CD8-positive, alpha-beta memory T cell (primary cell): ENCODE data around the gene SEMA3D. TPM values are rescaled to one million over a fixed set of nuclear protein-coding genes. Genes with fewer than 3 reads are reported as not detected.

ENCODE experiments used
- CTCF ChIA-PET: fragments of 350-600 bp; sonication (Branson Sonifier 250); formaldehyde crosslinking; loops from one replicate; lab custom pipeline; 2021; ENCODE audit warnings: antibody characterized with exemption; lab: Charles Lee
- POLR2A ChIA-PET: fragments of 350-600 bp; sonication (Branson Sonifier 250); formaldehyde crosslinking; loops from one replicate; lab custom pipeline; 2021; ENCODE audit warnings: antibody characterized with exemption; lab: Charles Lee
- DNase-seq, 5 donors: peaks; one replicate each; pipeline versions ENCODE4 v3.0.0 to v3.0.0-alpha.2; 2020 to 2022; ENCODE audit warnings: mixed read lengths in 1 of 5
- H3K27ac ChIP-seq: one replicate; pipeline ENCODE4 v1.7.0; 2013; ENCODE audit warnings: low read depth, mild to moderate bottlenecking, low read length, moderate library complexity
- H3K27me3 ChIP-seq: 2 replicates; pipeline ENCODE4 v1.7.0; 2013; ENCODE audit warnings: low read length, mild to moderate bottlenecking; ENCODE audit not compliant: insufficient read depth, poor library complexity, severe bottlenecking
- H3K36me3 ChIP-seq: 2 replicates; pipeline ENCODE4 v1.7.0; 2013; ENCODE audit warnings: mild to moderate bottlenecking, low read length, moderate library complexity; ENCODE audit not compliant: insufficient read depth
- H3K4me1 ChIP-seq: 2 replicates; pipeline ENCODE4 v1.7.0; 2013; ENCODE audit warnings: mild to moderate bottlenecking, low read length, moderate library complexity; ENCODE audit not compliant: insufficient read depth
- H3K4me3 ChIP-seq: 2 replicates; pipeline ENCODE4 v1.7.0; 2013; ENCODE audit warnings: mild to moderate bottlenecking, low read length
- H3K9me3 ChIP-seq: 2 replicates; pipeline ENCODE4 v1.7.0; 2013; ENCODE audit warnings: mild to moderate bottlenecking, low read length
- H3K27ac Mint-ChIP-seq, 8 donors: one replicate each; pipeline ENCODE4 v1.8.0; 2020 to 2021; ENCODE audit warnings: mixed read lengths in 8 of 8, mild to moderate bottlenecking in 6 of 8, inconsistent platforms in 3 of 8, moderate library complexity in 3 of 8
- H3K27me3 Mint-ChIP-seq, 2 donors: one replicate each; pipeline ENCODE4 v1.8.0; 2020 to 2021; ENCODE audit warnings: mixed read lengths in 2 of 2, mild to moderate bottlenecking in 1 of 2, moderate library complexity in 1 of 2
- H3K36me3 Mint-ChIP-seq, 3 donors: one replicate each; pipeline ENCODE4 v1.8.0; 2020 to 2021; ENCODE audit warnings: mixed read lengths in 3 of 3, inconsistent platforms in 1 of 3, mild to moderate bottlenecking in 1 of 3
- H3K4me1 Mint-ChIP-seq, 3 donors: one replicate each; pipeline ENCODE4 v1.8.0; 2020 to 2021; ENCODE audit warnings: mixed read lengths in 3 of 3, inconsistent platforms in 1 of 3, mild to moderate bottlenecking in 1 of 3
- H3K4me3 Mint-ChIP-seq, 7 donors: one replicate each; pipeline ENCODE4 v1.8.0; 2020 to 2021; ENCODE audit warnings: mixed read lengths in 7 of 7, mild to moderate bottlenecking in 6 of 7, moderate library complexity in 4 of 7, inconsistent platforms in 2 of 7
- H3K9me3 Mint-ChIP-seq, 5 donors: one replicate each; pipeline ENCODE4 v1.8.0; 2020 to 2022; ENCODE audit warnings: mixed read lengths in 5 of 5, mild to moderate bottlenecking in 3 of 5, moderate library complexity in 2 of 5, inconsistent platforms in 1 of 5
- polyA plus RNA-seq: library from polyadenylated mRNA; unstranded; fragments of 300-500 nt; fragmentation: Illumina TruSeq; gene quantifications from one replicate; pipeline ENCODE4 v1.2.3, GENCODE V29; 2021
- total RNA-seq, 2 experiments: library from RNA; stranded (reverse); gene quantifications; one replicate each; pipeline ENCODE4 v1.2.3, GENCODE V29; 2021

Gene SEMA3D
- total and polyA plus RNA-seq, 3 experiments from 2014 or later = not detected

DNA sequence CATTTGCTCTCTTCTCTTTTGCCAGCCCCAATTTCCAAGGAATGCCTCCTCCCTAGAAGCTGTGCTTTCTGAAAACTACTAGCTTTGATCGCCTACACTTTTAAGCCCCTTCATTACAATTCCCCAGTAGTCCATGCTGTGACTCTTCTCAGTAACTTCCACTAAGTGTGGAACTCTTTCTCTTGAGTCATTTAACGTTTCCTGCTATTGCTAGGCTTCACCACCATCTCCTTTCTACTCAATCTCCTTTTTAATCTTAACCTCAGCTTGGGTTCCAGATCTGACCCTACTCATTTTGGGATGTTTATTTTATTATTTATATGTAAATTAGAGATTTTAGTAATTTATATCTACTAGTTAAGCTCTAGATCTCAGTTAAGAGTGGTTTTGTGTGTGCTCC is 14.4 kb upstream of the SEMA3D start:
- Mint-ChIP-seq H3K4me1 (no peaks in the 10 kb centered on the region), H3K4me3 (no peak overlapping the region), H3K27me3 (no peaks in the 10 kb centered on the region), H3K9me3 (peaks cover 1 to 31% (median 17%) of the 10 kb centered on the region in 5 donors), H3K27ac (no peak overlapping the region), H3K36me3 (no peaks in the 10 kb centered on the region)
- H3K27me3 ChIP-seq = no peaks in the 10 kb centered on the region
- H3K27ac ChIP-seq = no peak overlapping the region
- DNase-seq = no peak
- no peaks in the 10 kb centered on the region for H3K4me1 ChIP-seq
- ChIA-PET CTCF (no interaction called here), POLR2A (no interaction called here)
- no peaks in the 10 kb centered on the region for H3K36me3 ChIP-seq
- no peaks in the 10 kb centered on the region for H3K9me3 ChIP-seq
- no peak overlapping the region for H3K4me3 ChIP-seq

DNA sequence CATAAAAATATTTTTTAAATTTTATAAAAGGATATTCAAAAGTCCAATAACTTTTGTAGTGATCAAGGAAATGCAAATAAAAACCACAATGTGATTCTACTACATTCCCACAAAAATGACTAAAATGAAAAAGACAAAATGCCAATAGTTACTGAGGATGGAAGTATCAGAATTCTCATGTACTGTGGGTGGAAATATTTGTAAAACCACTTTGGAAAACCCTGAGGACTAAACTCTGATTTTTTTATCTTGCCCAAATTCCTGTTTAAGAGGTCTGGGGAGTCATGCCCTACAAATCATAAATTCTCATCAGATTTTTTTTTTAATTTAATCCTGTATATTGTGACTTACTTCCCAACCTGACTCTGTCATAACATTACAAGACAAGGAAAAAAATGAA is 9.8 kb upstream of the SEMA3D start:
- CTCF ChIA-PET = no interaction called here
- POLR2A ChIA-PET = no interaction called here

DNA sequence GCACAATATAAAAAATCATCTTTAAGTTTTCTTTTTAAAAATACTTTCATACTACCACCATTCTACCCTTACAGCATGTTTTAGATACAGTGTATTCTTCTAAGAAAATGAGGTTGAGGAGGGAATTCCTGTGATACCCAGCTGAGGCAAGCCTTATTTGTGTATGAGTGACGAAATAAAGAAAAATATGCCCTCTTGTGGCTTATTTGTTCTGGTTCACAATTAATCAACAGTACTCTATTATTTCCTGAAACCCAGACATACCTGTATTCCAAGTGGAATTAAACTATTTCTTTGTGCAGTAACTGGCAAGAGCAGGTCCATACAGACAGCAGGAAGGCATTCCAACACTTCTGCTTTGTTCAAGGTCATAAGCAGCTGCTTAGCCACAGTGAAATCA is 4.5 kb upstream of the SEMA3D start:
- Mint-ChIP-seq H3K4me1 (no peaks in the 10 kb centered on the region), H3K9me3 (peaks cover 0 to 7% (median 4%) of the 10 kb centered on the region in 5 donors), H3K27me3 (no peaks in the 10 kb centered on the region), H3K4me3 (no peak overlapping the region), H3K36me3 (no peaks in the 10 kb centered on the region), H3K27ac (no peak overlapping the region)
- ChIA-PET CTCF (no interaction called here), POLR2A (no interaction called here)
- Histone ChIP-seq H3K4me1 (no peaks in the 10 kb centered on the region), H3K36me3 (no peaks in the 10 kb centered on the region), H3K27me3 (no peaks in the 10 kb centered on the region), H3K4me3 (no peak overlapping the region), H3K9me3 (no peaks in the 10 kb centered on the region), H3K27ac (no peak overlapping the region)
- no peak for DNase-seq

More for the DNA sequence above, 9.8 kb upstream of the SEMA3D start:
- Histone ChIP-seq H3K9me3 (no peaks in the 10 kb centered on the region), H3K27ac (no peak overlapping the region), H3K4me3 (no peak overlapping the region), H3K27me3 (no peaks in the 10 kb centered on the region), H3K4me1 (no peaks in the 10 kb centered on the region), H3K36me3 (no peaks in the 10 kb centered on the region)
- H3K4me1 Mint-ChIP-seq = no peaks in the 10 kb centered on the region
- H3K36me3 Mint-ChIP-seq = no peaks in the 10 kb centered on the region
- H3K9me3 Mint-ChIP-seq = peaks cover 1 to 27% (median 10%) of the 10 kb centered on the region in 5 donors
- H3K27ac Mint-ChIP-seq = no peak overlapping the region
- H3K27me3 Mint-ChIP-seq = no peaks in the 10 kb centered on the region
- DNase-seq = no peak
- no peak overlapping the region for H3K4me3 Mint-ChIP-seq

DNA sequence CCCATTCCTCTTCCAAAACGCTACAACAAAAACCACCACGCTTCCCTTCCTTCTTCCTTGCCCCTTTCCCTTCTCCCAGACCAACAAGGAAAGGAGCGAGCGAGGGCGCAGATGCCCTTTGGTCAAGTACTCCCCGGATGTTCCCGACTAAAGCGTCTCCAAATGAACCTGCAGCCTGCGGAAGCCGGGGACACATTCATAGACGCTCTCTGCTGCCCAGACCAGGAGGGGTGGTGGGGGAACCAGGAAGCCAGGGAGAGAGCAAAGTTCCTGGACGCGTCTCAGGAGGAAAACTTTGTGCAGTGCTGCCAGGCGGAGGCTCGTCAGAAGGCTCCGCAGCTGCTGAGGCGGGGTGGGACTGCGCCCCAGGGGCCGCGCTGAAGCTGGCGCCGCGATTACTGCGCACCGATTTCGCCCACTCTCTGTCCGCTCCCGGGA is 754 bp downstream of the SEMA3D start:
- Histone ChIP-seq H3K27ac (no peak overlapping the region), H3K9me3 (no peaks in the 10 kb centered on the region), H3K4me3 (no peak overlapping the region), H3K27me3 (no peaks in the 10 kb centered on the region), H3K4me1 (no peaks in the 10 kb centered on the region), H3K36me3 (no peaks in the 10 kb centered on the region)
- CTCF ChIA-PET = no interaction called here
- POLR2A ChIA-PET = no interaction called here
- Mint-ChIP-seq H3K9me3 (peaks cover 1 to 15% (median 9%) of the 10 kb centered on the region in 5 donors), H3K27ac (no peak overlapping the region), H3K36me3 (peaks cover 0 to 1% (median 0%) of the 10 kb centered on the region in 3 donors), H3K27me3 (peaks cover 0 to 4% of the 10 kb centered on the region in 2 donors), H3K4me3 (no peak overlapping the region), H3K4me1 (no peaks in the 10 kb centered on the region)
- DNase-seq = no peak

DNA sequence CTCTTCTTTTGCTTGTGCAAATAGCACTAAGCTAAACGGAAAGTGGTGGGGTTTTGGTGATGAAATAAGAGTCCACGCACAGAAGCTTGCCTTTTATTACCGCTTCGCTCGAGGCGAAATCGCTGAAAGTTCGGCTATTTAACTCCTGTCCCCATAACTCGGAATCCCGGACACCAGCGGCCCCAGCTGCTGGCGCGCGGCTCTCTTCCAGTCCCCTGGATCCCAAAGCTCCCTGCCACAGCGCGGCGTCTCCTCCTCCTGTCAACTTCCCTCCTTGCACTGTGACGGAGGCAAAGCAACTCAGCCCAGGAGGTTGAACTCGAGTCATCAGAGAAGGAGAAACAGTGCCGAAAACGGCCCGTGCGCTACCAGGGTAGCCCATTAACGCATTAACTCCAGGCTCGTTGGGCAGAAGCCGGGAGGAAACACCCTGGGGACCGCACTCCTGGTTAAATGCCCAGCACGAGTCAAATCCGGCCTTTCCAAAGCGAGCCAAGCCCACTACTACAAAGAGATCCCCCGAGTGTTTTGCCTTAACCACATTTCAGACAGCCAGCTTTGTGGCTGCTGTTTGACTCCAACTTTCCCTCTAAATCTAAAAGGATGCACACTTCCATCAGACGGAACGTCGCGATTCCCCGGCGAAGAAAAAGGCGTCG is 1.3 kb downstream of the SEMA3D start:
- H3K4me1 ChIP-seq = no peaks in the 10 kb centered on the region
- no peak for DNase-seq
- no peak overlapping the region for H3K4me3 ChIP-seq
- ChIA-PET CTCF (no interaction called here), POLR2A (no interaction called here)
- H3K9me3 ChIP-seq = no peaks in the 10 kb centered on the region
- H3K9me3 Mint-ChIP-seq = peaks cover 1 to 19% (median 10%) of the 10 kb centered on the region in 5 donors
- no peak overlapping the region for H3K27ac Mint-ChIP-seq
- H3K27me3 Mint-ChIP-seq = peaks cover 0 to 4% of the 10 kb centered on the region in 2 donors
- H3K27ac ChIP-seq = no peak overlapping the region
- H3K4me1 Mint-ChIP-seq = no peaks in the 10 kb centered on the region
- peaks cover 0 to 1% (median 0%) of the 10 kb centered on the region in 3 donors for H3K36me3 Mint-ChIP-seq
- no peak overlapping the region for H3K4me3 Mint-ChIP-seq
- H3K27me3 ChIP-seq = no peaks in the 10 kb centered on the region
- no peaks in the 10 kb centered on the region for H3K36me3 ChIP-seq

DNA sequence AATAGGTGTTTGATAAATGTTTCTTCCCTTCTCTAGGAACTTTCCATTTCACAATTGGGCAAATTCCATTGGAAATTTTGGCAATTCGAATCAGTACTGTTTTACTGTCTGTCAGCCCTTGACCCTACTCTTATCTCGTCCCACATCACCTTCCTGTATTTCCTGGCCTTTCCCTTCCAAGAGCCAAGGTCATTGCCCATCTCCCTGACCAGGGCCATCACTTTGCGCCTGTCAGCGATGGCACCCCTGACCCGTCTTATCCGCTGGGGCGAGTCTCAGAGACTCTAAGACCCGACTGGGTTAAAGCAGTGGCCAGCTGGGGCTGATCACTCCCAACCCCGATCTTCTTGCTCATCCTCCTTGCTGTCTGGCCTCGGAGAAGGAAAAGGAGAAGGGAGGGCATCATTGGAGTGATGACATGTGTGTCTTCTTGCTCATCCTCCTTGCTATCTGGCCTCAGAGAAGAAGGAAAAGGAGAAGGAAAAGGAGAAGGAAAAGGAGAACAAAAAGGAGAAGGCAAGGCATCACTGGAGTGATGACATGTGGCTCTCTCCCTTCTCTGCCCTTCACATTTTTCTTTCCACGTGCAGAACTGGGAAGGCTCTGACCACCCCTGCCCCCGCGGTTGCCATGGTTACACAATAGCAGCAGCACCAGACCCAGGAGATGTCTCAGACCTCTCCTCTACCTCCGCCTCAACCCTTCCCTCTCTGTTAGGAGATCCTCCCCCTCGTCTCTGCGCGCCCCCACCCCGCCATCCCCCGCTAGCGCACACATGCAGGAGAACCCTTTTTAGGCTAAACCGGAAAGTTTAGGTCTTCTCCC is 2.0 kb downstream of the SEMA3D start:
- Histone ChIP-seq H3K36me3 (no peaks in the 10 kb centered on the region), H3K4me1 (no peaks in the 10 kb centered on the region), H3K4me3 (no peak overlapping the region), H3K9me3 (no peaks in the 10 kb centered on the region), H3K27me3 (no peaks in the 10 kb centered on the region), H3K27ac (no peak overlapping the region)
- H3K27me3 Mint-ChIP-seq = peaks cover 0 to 4% of the 10 kb centered on the region in 2 donors
- H3K4me1 Mint-ChIP-seq = no peaks in the 10 kb centered on the region
- ChIA-PET CTCF (no interaction called here), POLR2A (no interaction called here)
- no peak overlapping the region for H3K27ac Mint-ChIP-seq
- H3K36me3 Mint-ChIP-seq = peaks cover 0 to 1% (median 0%) of the 10 kb centered on the region in 3 donors
- no peak overlapping the region for H3K4me3 Mint-ChIP-seq
- no peak for DNase-seq
- peaks cover 3 to 19% (median 9%) of the 10 kb centered on the region in 5 donors for H3K9me3 Mint-ChIP-seq

DNA sequence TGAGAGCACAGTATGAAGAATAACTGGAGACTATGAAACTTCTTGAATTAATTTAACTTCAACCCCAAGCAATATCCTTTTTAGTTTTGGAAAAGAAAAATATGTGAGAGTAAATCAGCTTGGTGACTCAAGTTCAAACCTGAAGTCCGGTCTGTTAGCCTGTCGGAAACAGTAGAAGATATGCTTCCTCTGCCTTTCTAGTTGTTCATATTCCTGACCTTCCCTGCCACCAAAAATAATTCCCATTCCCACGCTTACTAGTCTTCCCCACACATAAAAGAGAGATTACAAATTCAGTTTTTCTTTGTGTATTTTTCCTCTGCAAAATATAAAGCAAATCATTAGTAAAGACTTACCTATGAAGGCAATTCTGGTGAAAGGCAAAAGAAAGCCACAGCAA is 3.6 kb downstream of the SEMA3D start:
- H3K27me3 ChIP-seq = no peaks in the 10 kb centered on the region
- CTCF ChIA-PET = no interaction called here
- no peak overlapping the region for H3K27ac ChIP-seq
- H3K4me3 ChIP-seq = no peak overlapping the region
- no peak overlapping the region for H3K4me3 Mint-ChIP-seq
- POLR2A ChIA-PET = no interaction called here
- H3K9me3 Mint-ChIP-seq = peaks cover 3 to 19% (median 11%) of the 10 kb centered on the region in 5 donors
- H3K27me3 Mint-ChIP-seq = peaks cover 0 to 4% of the 10 kb centered on the region in 2 donors
- no peaks in the 10 kb centered on the region for H3K4me1 Mint-ChIP-seq
- DNase-seq = no peak
- no peaks in the 10 kb centered on the region for H3K4me1 ChIP-seq
- H3K9me3 ChIP-seq = no peaks in the 10 kb centered on the region
- no peak overlapping the region for H3K27ac Mint-ChIP-seq
- peaks cover 0 to 1% (median 0%) of the 10 kb centered on the region in 3 donors for H3K36me3 Mint-ChIP-seq
- no peaks in the 10 kb centered on the region for H3K36me3 ChIP-seq

DNA sequence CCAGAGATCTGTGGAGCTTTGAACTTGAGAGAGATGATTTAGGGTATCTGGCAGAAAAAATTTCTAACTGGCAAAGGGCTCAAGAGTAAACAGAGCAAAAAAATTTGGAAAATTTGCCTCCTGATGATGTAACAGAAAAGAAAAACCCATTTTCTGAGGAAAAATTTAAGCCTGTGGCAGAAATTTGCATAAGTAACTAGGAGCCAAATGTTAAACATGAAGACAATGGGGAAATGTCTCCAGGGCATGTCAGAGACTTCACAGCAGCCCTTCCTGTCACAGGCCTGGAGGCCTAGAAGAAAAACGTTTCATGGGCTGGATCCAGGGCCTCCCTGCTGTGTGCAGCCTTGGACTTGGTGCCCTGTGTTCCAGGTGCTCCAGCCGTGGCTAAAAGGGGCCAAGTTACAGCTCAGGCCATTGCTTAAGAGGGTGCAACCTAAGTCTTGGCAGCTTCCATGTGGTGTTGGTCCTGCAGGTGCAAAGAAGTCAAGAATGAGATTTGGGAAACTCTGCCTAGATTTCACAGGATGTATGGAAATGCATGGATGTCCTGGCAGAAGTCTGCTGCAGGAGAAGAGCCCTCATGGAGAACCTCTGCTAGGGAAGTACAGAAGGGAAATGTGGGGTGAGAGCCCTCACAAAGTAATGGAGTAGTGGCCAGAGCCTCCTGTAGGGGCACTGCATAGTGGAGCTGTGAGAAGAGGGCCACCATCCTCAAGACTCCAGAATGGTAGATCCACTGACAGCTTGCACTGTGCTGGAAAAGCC is 8.1 kb downstream of the SEMA3D start:
- CTCF ChIA-PET = no interaction called here
- H3K4me1 Mint-ChIP-seq = no peaks in the 10 kb centered on the region
- no peaks in the 10 kb centered on the region for H3K27me3 ChIP-seq

More for the DNA sequence above, 8.1 kb downstream of the SEMA3D start:
- H3K4me3 Mint-ChIP-seq = no peak overlapping the region
- no peak overlapping the region for H3K27ac Mint-ChIP-seq
- H3K4me1 ChIP-seq = no peaks in the 10 kb centered on the region
- no peak overlapping the region for H3K4me3 ChIP-seq
- no peaks in the 10 kb centered on the region for H3K36me3 ChIP-seq
- no peak overlapping the region for H3K27ac ChIP-seq
- POLR2A ChIA-PET = no interaction called here
- H3K9me3 Mint-ChIP-seq = peaks cover 3 to 15% (median 13%) of the 10 kb centered on the region in 5 donors
- no peaks in the 10 kb centered on the region for H3K27me3 Mint-ChIP-seq
- no peaks in the 10 kb centered on the region for H3K9me3 ChIP-seq
- H3K36me3 Mint-ChIP-seq = no peaks in the 10 kb centered on the region
- no peak for DNase-seq
